SU-DHL-6 (cell line): ENCODE data around the gene VAMP3.

Experiments used
- H2AFZ ChIP-seq: fragments of 200-600 bp; sonication (generic); 2 replicates; pipeline ENCODE4 v1.6.1; 2014; ENCODE audit warnings: low read depth, mild to moderate bottlenecking, moderate library complexity, mixed read lengths, antibody characterized with exemption, low read length; ENCODE audit not compliant: severe bottlenecking
- H3F3A ChIP-seq: fragments of 200-600 bp; shearing (Covaris generic); 2 replicates; pipeline ENCODE4 v1.6.0; 2016; ENCODE audit warnings: antibody characterized with exemption, mild to moderate bottlenecking; ENCODE audit not compliant: insufficient read depth
- H3K27ac ChIP-seq: fragments of 200-600 bp; sonication (generic); 2 replicates; pipeline ENCODE4 v1.5.1; 2016; ENCODE audit warnings: low read depth, mild to moderate bottlenecking, low read length, moderate library complexity, mixed read lengths
- H3K27me3 ChIP-seq: fragments of 200-600 bp; sonication (generic), shearing (Covaris generic); 2 replicates; pipeline ENCODE4 v1.6.0; 2014; ENCODE audit warnings: mild to moderate bottlenecking, low read length
- H3K36me3 ChIP-seq: fragments of 200-600 bp; sonication (generic); 2 replicates; pipeline ENCODE4 v1.6.1; 2014; ENCODE audit warnings: mild to moderate bottlenecking, low read length, mixed read lengths
- H3K4me2 ChIP-seq: fragments of 300-600, 200-600 bp; shearing (Covaris generic), sonication (generic); 2 replicates; pipeline ENCODE4 v1.6.0; 2014; ENCODE audit warnings: low read length, low read depth, mild to moderate bottlenecking; ENCODE audit not compliant: poor library complexity, severe bottlenecking
- H3K4me3 ChIP-seq: fragments of 200-600 bp; sonication (generic); 2 replicates; pipeline ENCODE4 v1.5.1; 2014; ENCODE audit warnings: antibody characterized with exemption, low read length, mild to moderate bottlenecking, mixed read lengths; ENCODE audit not compliant: insufficient read depth, poor library complexity, severe bottlenecking
- H3K79me2 ChIP-seq: fragments of 200-600 bp; sonication (generic); 2 replicates; pipeline ENCODE4 v1.6.1; 2014; ENCODE audit warnings: mild to moderate bottlenecking, low read length, moderate library complexity; ENCODE audit not compliant: insufficient read depth
- H3K9ac ChIP-seq: fragments of 200-600 bp; sonication (generic); 2 replicates; pipeline ENCODE4 v1.7.0; 2014; ENCODE audit warnings: mild to moderate bottlenecking, low read length
- H3K9me2 ChIP-seq: fragments of 200-600 bp; sonication (generic); replicated peaks from 2 replicates; pipeline ENCODE4 v1.6.1; 2014; ENCODE audit warnings: low read length; ENCODE audit not compliant: insufficient read depth
- H3K9me3 ChIP-seq: fragments of 200-600 bp; sonication (generic); 2 replicates; pipeline ENCODE4 v1.6.1; 2014; ENCODE audit warnings: low read length, mixed read lengths; ENCODE audit not compliant: insufficient read depth
- H4K20me1 ChIP-seq: fragments of 200-600 bp; sonication (generic); 2 replicates; pipeline ENCODE4 v1.6.1; 2014; ENCODE audit warnings: low read depth, mild to moderate bottlenecking, antibody characterized with exemption, low read length, moderate library complexity, mixed read lengths
- CTCF ChIP-seq: fragments of 200-600 bp; sonication (generic); IDR thresholded peaks from one replicate; pipeline ENCODE4 v1.5.1; 2017; ENCODE audit warnings: antibody characterized with exemption, mild to moderate bottlenecking, low read length, moderate library complexity; ENCODE audit not compliant: insufficient read depth, poor library complexity, severe bottlenecking
- EZH2phosphoT487 ChIP-seq: fragments of 200-600 bp; sonication (generic), shearing (Covaris generic); conservative IDR thresholded peaks from 2 replicates; pipeline ENCODE4 v1.6.1; 2018; ENCODE audit warnings: mild to moderate bottlenecking, antibody characterized with exemption, low read length, moderate library complexity, mixed read lengths

The VAMP3 gene

GRCh38 chr1:7827126-7827955, 56.2 kb downstream of the VAMP3 start:
- H3K4me3 ChIP-seq: no peak overlapping the region
- H3K27ac ChIP-seq: no peak overlapping the region
- TF ChIP-seq EZH2phosphoT487 (no peak), CTCF (no peak)
- no peaks in the 10 kb centered on the region for H3K9me3 ChIP-seq
- no peak overlapping the region for H2AFZ ChIP-seq
- H3K36me3 ChIP-seq: 0 out of 2 replicates have a peak, but pooled peaks cover 3% of the 10 kb centered on the region
- no peaks in the 10 kb centered on the region for H3K79me2 ChIP-seq
- no peaks in the 10 kb centered on the region for H3F3A ChIP-seq
- no peaks in the 10 kb centered on the region for H4K20me1 ChIP-seq
- no peaks in the 10 kb centered on the region for H3K27me3 ChIP-seq
- H3K9me2 ChIP-seq: no peaks in the 10 kb centered on the region
- no peak overlapping the region for H3K9ac ChIP-seq
- no peak overlapping the region for H3K4me2 ChIP-seq
